Measurements from ENCODE around the gene ARHGAP42. TPM values are rescaled to one million over a fixed set of nuclear protein-coding genes. Genes with fewer than 3 reads are reported as not detected.
"Not testable (repeated sequence)": the region's sequence is repeated elsewhere in the genome, so short reads cannot be mapped to it uniquely, and the experiment has no call there.

Gene ARHGAP42
- total and polyA plus RNA-seq, 10 donors: 3.5 to 31.0 (median 19.6) TPM

DNA sequence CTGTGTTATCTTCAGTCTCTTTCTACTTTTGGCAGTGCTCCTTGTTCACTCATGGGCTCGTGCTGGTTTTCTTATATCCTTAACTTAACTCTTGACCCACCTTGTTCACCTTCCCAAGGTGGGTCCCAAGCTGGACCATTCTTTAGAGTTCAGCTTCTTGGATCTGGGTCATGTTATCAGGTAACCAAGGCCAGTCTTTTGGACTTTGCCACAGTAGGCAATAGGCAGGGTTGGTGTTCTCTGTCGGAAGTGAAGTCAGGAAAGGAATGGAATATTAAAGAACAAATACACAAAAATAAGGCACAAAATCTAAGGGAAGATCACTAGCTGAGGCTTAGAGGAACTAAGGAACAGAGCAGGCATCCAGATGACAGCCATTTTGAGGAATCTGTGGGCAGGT lies 202.7 kb downstream of the ARHGAP42 start:
- 85 to 91% (median 87%) methylated on average over 2 of the region's 2 CpGs for WGBS, 5 donors

GRCh38 chr11:100890789-100891188 lies 203.7 kb downstream of the ARHGAP42 start:
- DNase-seq: no peak
- intact Hi-C loops (cut with DNase I; ENCODE audit: low total_unique reads): no loop called here
- WGBS, 5 donors: 71 to 86% (median 76%) methylated on average over 3 of the region's 3 CpGs
- Histone ChIP-seq H3K27ac (no peak overlapping the region), H3K4me1 (no peaks in the 10 kb centered on the region), H3K9me3 (peaks cover 0 to 2% (median 0%) of the 10 kb centered on the region in 8 donors), H3K27me3 (replicated peaks in 1 of 7) (no peaks in the 10 kb centered on the region), H3K4me3 (no peak overlapping the region), H3K36me3 (no peaks in the 10 kb centered on the region)
- TF ChIP-seq POLR2AphosphoS5 (IDR thresholded peaks at IDR 0.05) (no peak), POLR2A (IDR thresholded peaks at IDR 0.05) (no peak)
- TF ChIP-seq, protein P1, sequence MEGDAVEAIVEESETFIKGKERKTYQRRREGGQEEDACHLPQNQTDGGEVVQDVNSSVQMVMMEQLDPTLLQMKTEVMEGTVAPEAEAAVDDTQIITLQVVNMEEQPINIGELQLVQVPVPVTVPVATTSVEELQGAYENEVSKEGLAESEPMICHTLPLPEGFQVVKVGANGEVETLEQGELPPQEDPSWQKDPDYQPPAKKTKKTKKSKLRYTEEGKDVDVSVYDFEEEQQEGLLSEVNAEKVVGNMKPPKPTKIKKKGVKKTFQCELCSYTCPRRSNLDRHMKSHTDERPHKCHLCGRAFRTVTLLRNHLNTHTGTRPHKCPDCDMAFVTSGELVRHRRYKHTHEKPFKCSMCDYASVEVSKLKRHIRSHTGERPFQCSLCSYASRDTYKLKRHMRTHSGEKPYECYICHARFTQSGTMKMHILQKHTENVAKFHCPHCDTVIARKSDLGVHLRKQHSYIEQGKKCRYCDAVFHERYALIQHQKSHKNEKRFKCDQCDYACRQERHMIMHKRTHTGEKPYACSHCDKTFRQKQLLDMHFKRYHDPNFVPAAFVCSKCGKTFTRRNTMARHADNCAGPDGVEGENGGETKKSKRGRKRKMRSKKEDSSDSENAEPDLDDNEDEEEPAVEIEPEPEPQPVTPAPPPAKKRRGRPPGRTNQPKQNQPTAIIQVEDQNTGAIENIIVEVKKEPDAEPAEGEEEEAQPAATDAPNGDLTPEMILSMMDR (IDR thresholded peaks at IDR 0.05 in 8 of 11, conservative IDR thresholded peaks at IDR 0.05 in 3 of 11): no peak

More for the DNA sequence above, 202.7 kb downstream of the ARHGAP42 start:
- Histone ChIP-seq H3K4me1 (no peaks in the 10 kb centered on the region), H3K36me3 (no peaks in the 10 kb centered on the region), H3K4me3 (no peak overlapping the region), H3K9me3 (no peaks in the 10 kb centered on the region), H3K27me3 (replicated peaks in 1 of 7) (no peaks in the 10 kb centered on the region), H3K27ac (no peak overlapping the region)
- DNase-seq: no peak
- intact Hi-C loops (cut with DNase I; ENCODE audit: low total_unique reads): no loop called here
- TF ChIP-seq POLR2AphosphoS5 (IDR thresholded peaks at IDR 0.05): no peak
- TF ChIP-seq, protein P1 (IDR thresholded peaks at IDR 0.05 in 8 of 11, conservative IDR thresholded peaks at IDR 0.05 in 3 of 11): no peak
- TF ChIP-seq POLR2A (IDR thresholded peaks at IDR 0.05): no peak

DNA sequence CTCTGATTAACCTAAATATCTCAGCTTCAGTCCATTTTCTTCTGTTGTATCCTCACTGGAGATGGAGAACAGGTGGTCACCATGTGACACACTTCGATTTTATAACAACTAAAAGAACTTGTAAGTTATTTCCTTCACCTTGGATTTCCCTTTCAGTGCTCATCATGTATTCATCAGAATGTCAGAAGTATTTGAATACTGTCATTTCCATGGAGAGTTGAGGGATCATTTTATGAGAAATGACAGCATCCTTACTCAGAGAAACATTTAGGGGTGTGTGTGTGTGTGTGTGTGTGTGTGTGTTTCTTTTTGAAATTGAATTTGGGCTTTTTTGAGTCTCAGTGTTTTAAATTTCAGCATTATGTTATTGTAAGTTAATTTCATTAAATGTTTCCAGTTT lies 205.8 kb downstream of the ARHGAP42 start:
- H3K27me3 ChIP-seq (replicated peaks in 1 of 7): no peaks in the 10 kb centered on the region
- WGBS, 5 donors: 67 to 83% (median 71%) methylated on average over 1 of the region's 1 CpG
- peaks cover 0 to 3% (median 0%) of the 10 kb centered on the region in 8 donors for H3K9me3 ChIP-seq
- H3K4me3 ChIP-seq: no peak overlapping the region
- H3K36me3 ChIP-seq: no peaks in the 10 kb centered on the region
- no peaks in the 10 kb centered on the region for H3K4me1 ChIP-seq
- TF ChIP-seq POLR2A (IDR thresholded peaks at IDR 0.05): no peak
- TF ChIP-seq POLR2AphosphoS5 (IDR thresholded peaks at IDR 0.05): no peak
- TF ChIP-seq, protein P1 (IDR thresholded peaks at IDR 0.05 in 8 of 11, conservative IDR thresholded peaks at IDR 0.05 in 3 of 11): no peak
- H3K27ac ChIP-seq: no peak overlapping the region
- intact Hi-C loops (cut with DNase I; ENCODE audit: low total_unique reads): no loop called here
- DNase-seq: no peak

GRCh38 chr11:100895449-100895848 lies 208.4 kb downstream of the ARHGAP42 start:
- 91 to 100% (median 92%) methylated on average over 1 of the region's 1 CpG for WGBS, 5 donors

DNA sequence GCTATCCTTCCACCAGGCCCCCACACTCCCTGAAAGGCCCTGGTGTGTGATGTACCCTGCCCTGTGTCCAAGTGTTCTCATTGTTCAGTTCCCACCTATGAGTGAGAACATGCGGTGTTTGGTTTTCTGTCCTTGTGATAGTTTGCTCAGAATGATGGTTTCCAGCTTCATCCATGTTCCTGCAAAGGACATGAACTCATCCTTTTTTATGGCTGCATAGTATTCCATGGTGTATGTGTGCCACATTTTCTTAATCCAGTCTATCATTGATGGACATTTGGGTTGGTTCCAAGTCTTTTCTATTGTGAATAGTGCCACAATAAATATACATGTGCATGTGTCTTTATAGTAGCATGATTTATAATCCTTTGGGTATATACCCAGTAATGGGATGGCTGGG lies 208.9 kb downstream of the ARHGAP42 start:
- intact Hi-C loops (cut with DNase I; ENCODE audit: low total_unique reads); H3K27ac ChIP-seq; H3K27me3 ChIP-seq (replicated peaks in 1 of 7); DNase-seq; H3K9me3 ChIP-seq; H3K36me3 ChIP-seq; H3K4me1 ChIP-seq; H3K4me3 ChIP-seq: not testable (repeated sequence)
- WGBS, 5 donors: 86 to 100% (median 96%) methylated on average over 1 of the region's 1 CpG

More at GRCh38 chr11:100895449-100895848, 208.4 kb downstream of the ARHGAP42 start:
- Histone ChIP-seq H3K27ac (no peak overlapping the region), H3K4me1 (no peaks in the 10 kb centered on the region), H3K27me3 (replicated peaks in 1 of 7) (no peaks in the 10 kb centered on the region), H3K36me3 (no peaks in the 10 kb centered on the region), H3K9me3 (peaks cover 0 to 3% (median 0%) of the 10 kb centered on the region in 8 donors), H3K4me3 (no peak overlapping the region)
- TF ChIP-seq, protein P1 (IDR thresholded peaks at IDR 0.05 in 8 of 11, conservative IDR thresholded peaks at IDR 0.05 in 3 of 11): no peak
- no peak for TF ChIP-seq POLR2A (IDR thresholded peaks at IDR 0.05)
- TF ChIP-seq POLR2AphosphoS5 (IDR thresholded peaks at IDR 0.05): no peak
- DNase-seq: no peak
- intact Hi-C loops (cut with DNase I; ENCODE audit: low total_unique reads): no loop called here

GRCh38 chr11:100901471-100901870 lies 214.4 kb downstream of the ARHGAP42 start:
- DNase-seq; H3K4me1 ChIP-seq; H3K9me3 ChIP-seq; H3K27me3 ChIP-seq (replicated peaks in 1 of 7); H3K36me3 ChIP-seq; H3K4me3 ChIP-seq; intact Hi-C loops (cut with DNase I; ENCODE audit: low total_unique reads); H3K27ac ChIP-seq: not testable (repeated sequence)
- 75 to 86% (median 80%) methylated on average over 3 to 5 of the region's 5 CpGs for WGBS, 5 donors

All from spleen (tissue), 11 donors.